Gastrocnemius medialis (tissue), 4 donors: Measurements from ENCODE around the gene ZDHHC22. TPM values are rescaled to one million over a fixed set of nuclear protein-coding genes. Genes with fewer than 3 reads are reported as not detected.

ENCODE experiments used
- ATAC-seq, 2 donors: fragments of 150-250 bp; one replicate each; pipeline ENCODE4 v1.9.1; 2016
- DNase-seq, 2 donors: peaks; one replicate each; pipeline ENCODE4 v3.0.0-alpha.2; 2019
- H3K27ac ChIP-seq, 4 donors: fragments of 200-600 bp; sonication (generic); 1 replicate in 1 of 4; 2 replicates in 3 of 4; pipeline ENCODE4 v1.5.1; 2016 to 2018; ENCODE audit warnings: mild to moderate bottlenecking in 2 of 4, moderate library complexity in 1 of 4
- H3K27me3 ChIP-seq, 3 donors: fragments of 200-600 bp; sonication (generic) in 2 of 3; 1 replicate in 1 of 3; 2 replicates in 2 of 3; pipeline versions ENCODE4 v1.5.1 to v1.6.0; 2016 to 2019; ENCODE audit warnings: mild to moderate bottlenecking in 1 of 3, moderate library complexity in 1 of 3
- H3K36me3 ChIP-seq, 2 donors: fragments of 200-600 bp; sonication (generic) in 1 of 2; one replicate each; pipeline ENCODE4 v1.5.1; 2017 to 2018
- H3K4me1 ChIP-seq, 2 donors: fragments of 200-600 bp; sonication (generic) in 1 of 2; one replicate each; pipeline ENCODE4 v1.5.1; 2016 to 2017; ENCODE audit warnings: mild to moderate bottlenecking in 2 of 2
- H3K4me3 ChIP-seq, 4 donors: fragments of 200-600 bp; sonication (generic) in 3 of 4; 1 replicate in 1 of 4; 2 replicates in 3 of 4; pipeline ENCODE4 v1.5.1; 2016 to 2019; ENCODE audit warnings: mild to moderate bottlenecking in 2 of 4
- H3K9me3 ChIP-seq, 3 donors: fragments of 200-600 bp; sonication (generic) in 2 of 3; 1 replicate in 1 of 3; 2 replicates in 2 of 3; pipeline ENCODE4 v1.5.1; 2016 to 2019
- CTCF ChIP-seq, 5 experiments: fragments of 450-650 bp in 3 of 5; fragments of 200-600 bp in 2 of 5; sonication (generic) in 2 of 5; IDR thresholded peaks in 4 of 5; conservative IDR thresholded peaks in 1 of 5; 1 replicate in 4 of 5; 2 replicates in 1 of 5; pipeline ENCODE4 v1.5.1; 2016 to 2019; ENCODE audit warnings: antibody characterized with exemption in 5 of 5, mild to moderate bottlenecking in 3 of 5, moderate library complexity in 3 of 5
- POLR2A ChIP-seq, 2 donors: fragments of 450-650 bp; IDR thresholded peaks; one replicate each; pipeline ENCODE4 v1.6.1; 2017; ENCODE audit warnings: antibody characterized with exemption in 2 of 2, mild to moderate bottlenecking in 2 of 2, moderate library complexity in 2 of 2
- in situ Hi-C, 4 donors: fragments of 200-750 bp; cut with MboI; loops; one replicate each; pipeline versions ENCODE4 v1.15.0 to v1.8.0; 2017; ENCODE audit warnings: low sequenced_read_pairs in 4 of 4
- intact Hi-C: fragments of 100-400 bp; cut with DNase I; formaldehyde crosslinking; loops from one replicate; pipeline ENCODE4 v1.15.1; 2023; ENCODE audit warnings: low total_unique reads
- total RNA-seq, 4 donors: library from RNA; depleted of rRNA; stranded (reverse); fragments of >200 nt; gene quantifications; one replicate each; pipeline versions ENCODE4 v1.1.0 to v1.2.3, GENCODE V29; 2016

Gene ZDHHC22
- total RNA-seq, 4 donors from 2014 or later = not detected

GRCh38 chr14:77181603-77182437 lies 40.2 kb upstream of the ZDHHC22 start, which contains the start of gene TMEM63C:
TSS of gene TMEM63C (plus strand) at chr14:77181798. CDS start at chr14:77218814, 37,016 bp downstream.
- no peak for ATAC-seq
- no peaks in the 10 kb centered on the region for H3K4me1 ChIP-seq
- TF ChIP-seq POLR2A (IDR thresholded peaks at IDR 0.05) (no peak), CTCF (IDR thresholded peaks at IDR 0.05 in 4 of 5, conservative IDR thresholded peaks at IDR 0.05 in 1 of 5) (no peak)
- H3K36me3 ChIP-seq = no peaks in the 10 kb centered on the region
- intact Hi-C loops = no loop called here
- no peak for DNase-seq
- H3K27me3 ChIP-seq = peaks cover 29 to 33% (median 33%) of the 10 kb centered on the region in 3 donors
- in situ Hi-C loops = no loop called here
- H3K9me3 ChIP-seq = no peaks in the 10 kb centered on the region
- peak within 1 kb of the TSS in 2 of 4 donors; percentile 24 to 31 for H3K4me3 ChIP-seq
- no peak within 1 kb of the TSS for H3K27ac ChIP-seq

- no peaks in the 10 kb centered on the region for H3K4me1 ChIP-seq
- H3K27me3 ChIP-seq = peaks cover 29 to 33% (median 33%) of the 10 kb centered on the region in 3 donors
- intact Hi-C loops = no loop called here
- in situ Hi-C loops = no loop called here
- no peak overlapping the region for H3K27ac ChIP-seq
- TF ChIP-seq POLR2A (IDR thresholded peaks at IDR 0.05) = no peak
- TF ChIP-seq CTCF (IDR thresholded peaks at IDR 0.05 in 4 of 5, conservative IDR thresholded peaks at IDR 0.05 in 1 of 5) = no peak
- ATAC-seq = no peak
- DNase-seq = no peak
- no peaks in the 10 kb centered on the region for H3K36me3 ChIP-seq
- no peaks in the 10 kb centered on the region for H3K9me3 ChIP-seq
- peak overlapping the region in 1 of 4 donors; percentile 31 for H3K4me3 ChIP-seq
Measured at GRCh38 chr14:77180726-77181602, 39.4 kb upstream of the ZDHHC22 start.

- TF ChIP-seq CTCF (IDR thresholded peaks at IDR 0.05 in 4 of 5, conservative IDR thresholded peaks at IDR 0.05 in 1 of 5) (no peak), POLR2A (IDR thresholded peaks at IDR 0.05) (no peak)
- no peak for ATAC-seq
- in situ Hi-C loops (no loop called here), intact Hi-C loops (no loop called here)
- no peak for DNase-seq
- Histone ChIP-seq H3K4me3 (no peak overlapping the region), H3K36me3 (no peaks in the 10 kb centered on the region), H3K9me3 (no peaks in the 10 kb centered on the region), H3K27ac (no peak overlapping the region), H3K27me3 (peaks cover 29 to 33% (median 33%) of the 10 kb centered on the region in 3 donors), H3K4me1 (no peaks in the 10 kb centered on the region)
Measured at GRCh38 chr14:77178656-77179055, 37.1 kb upstream of the ZDHHC22 start.

GRCh38 chr14:77177702-77178101 lies 36.1 kb upstream of the ZDHHC22 start:
- Histone ChIP-seq H3K9me3 (no peaks in the 10 kb centered on the region), H3K4me3 (no peak overlapping the region), H3K4me1 (no peaks in the 10 kb centered on the region), H3K27ac (no peak overlapping the region), H3K27me3 (peaks cover 21 to 30% (median 26%) of the 10 kb centered on the region in 3 donors), H3K36me3 (no peaks in the 10 kb centered on the region)
- in situ Hi-C loops (no loop called here), intact Hi-C loops (no loop called here)
- TF ChIP-seq CTCF (IDR thresholded peaks at IDR 0.05 in 4 of 5, conservative IDR thresholded peaks at IDR 0.05 in 1 of 5) (no peak), POLR2A (IDR thresholded peaks at IDR 0.05) (no peak)
- ATAC-seq = no peak
- DNase-seq = no peak
